Endometrial microvascular endothelial cells (primary cell): ENCODE data around the gene CDCA8. TPM values are rescaled to one million over a fixed set of nuclear protein-coding genes. Genes with fewer than 3 reads are reported as not detected.
"Not testable (repeated sequence)": the region's sequence is repeated elsewhere in the genome, so short reads cannot be mapped to it uniquely, and the experiment has no call there.

ENCODE experiments used
- in situ Hi-C: cut with HindIII; loops from 2 replicates; pipeline ENCODE4 v1.10.0; 2017; ENCODE audit warnings: low sequenced_read_pairs, low pct_unique_long_range_greater_than_20kb; ENCODE audit errors: inconsistent ontology term
- total RNA-seq: library from RNA; depleted of rRNA; stranded (reverse); fragments of >200 nt; gene quantifications from one replicate; pipeline ENCODE4 v1.2.3, GENCODE V29; 2015; ENCODE audit errors: inconsistent ontology term

Gene CDCA8
- total RNA-seq, 1 donor from 2014 or later, result 47.8 TPM

- in situ Hi-C loops, result no loop called here
Observed at GRCh38 chr1:37726751-37727585, 34.7 kb downstream of the CDCA8 start.

DNA sequence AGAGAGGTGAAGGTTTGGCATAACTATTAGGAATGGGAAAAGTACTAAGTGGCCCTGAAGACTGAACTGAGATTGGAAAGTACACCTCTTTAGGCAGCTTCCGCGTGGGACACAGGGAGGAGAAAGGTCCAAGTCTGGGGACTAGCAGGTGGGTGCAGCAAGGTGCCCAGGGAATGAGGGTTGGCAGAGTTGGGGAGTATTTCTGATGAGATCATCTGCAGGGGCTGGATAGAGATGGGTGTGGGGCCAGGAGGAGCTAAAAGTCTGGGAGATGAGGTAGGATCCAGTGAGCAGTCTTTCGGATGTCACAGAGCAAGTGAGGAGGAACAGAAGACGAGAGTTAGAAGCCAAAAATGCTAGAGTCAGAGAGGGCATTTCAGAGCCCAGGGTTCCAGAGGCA, 36.1 kb downstream of the CDCA8 start:
- in situ Hi-C loops, result no loop called here

- in situ Hi-C loops, result no loop called here
Observed at GRCh38 chr1:37730376-37730775, 38.1 kb downstream of the CDCA8 start.

- in situ Hi-C loops, result no loop called here
Observed at GRCh38 chr1:37731312-37732019, 39.1 kb downstream of the CDCA8 start.

- in situ Hi-C loops, result no loop called here
Observed at GRCh38 chr1:37732111-37732780, 39.9 kb downstream of the CDCA8 start.

GRCh38 chr1:37734629-37735591, 42.6 kb downstream of the CDCA8 start:
- in situ Hi-C loops, result no loop called here

DNA sequence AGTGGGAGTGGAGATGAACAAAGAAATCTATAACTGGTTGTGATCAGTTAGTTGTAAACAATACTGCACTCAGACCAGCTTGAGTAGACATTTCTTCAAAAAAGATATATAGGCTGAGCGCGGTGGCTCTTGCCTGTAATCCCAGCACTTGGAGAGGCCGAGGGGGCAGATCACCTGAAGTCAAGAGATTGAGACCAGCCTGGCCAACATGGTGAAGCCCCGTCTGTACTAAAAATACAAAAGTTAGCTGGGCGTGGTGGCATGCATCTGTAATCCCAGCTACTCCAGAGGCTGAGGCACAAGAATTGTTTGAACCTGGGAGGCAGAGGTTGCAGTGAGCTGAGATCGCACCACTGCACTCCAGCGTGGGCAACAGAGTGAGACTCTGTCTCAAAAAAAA, 45.7 kb downstream of the CDCA8 start:
- in situ Hi-C loops, result not testable (repeated sequence)

DNA sequence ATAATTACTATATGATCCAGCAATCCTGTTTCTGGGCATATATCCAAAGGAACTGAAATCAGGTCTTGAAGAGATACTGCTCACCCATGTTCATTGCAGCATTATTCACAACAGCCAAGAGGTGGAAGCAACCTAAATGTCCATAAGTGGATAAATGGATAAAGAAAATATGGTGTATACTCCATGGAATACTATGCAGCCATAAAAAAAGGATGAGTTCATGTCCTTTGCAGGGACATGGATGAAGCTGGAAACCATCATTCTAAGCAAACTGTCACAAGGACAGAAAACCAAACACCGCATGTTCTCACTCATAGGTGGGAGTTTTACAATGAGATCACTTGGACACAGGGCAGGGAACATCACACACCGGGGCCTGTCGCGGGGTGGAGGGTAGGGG, 46.3 kb downstream of the CDCA8 start:
- in situ Hi-C loops, result not testable (repeated sequence)

DNA sequence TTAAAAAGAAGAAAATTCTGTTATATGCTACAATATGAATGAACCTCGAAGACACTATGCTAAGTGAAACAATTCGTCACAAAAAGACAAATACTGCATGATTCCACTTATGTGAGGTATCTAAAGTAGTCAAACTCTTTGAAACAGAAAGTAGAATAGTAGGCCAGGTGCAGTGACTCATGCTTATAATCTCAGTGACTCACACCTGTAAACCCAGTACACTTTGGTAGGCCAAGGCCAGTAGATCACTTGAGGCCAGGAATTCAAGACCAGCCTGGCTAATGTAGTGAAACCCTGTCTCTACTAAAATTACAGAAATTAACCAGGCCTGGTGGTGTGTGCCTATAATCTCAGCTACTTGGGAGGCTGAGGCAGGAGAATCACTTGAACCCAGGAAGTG, 46.9 kb downstream of the CDCA8 start:
- in situ Hi-C loops, result no loop called here

DNA sequence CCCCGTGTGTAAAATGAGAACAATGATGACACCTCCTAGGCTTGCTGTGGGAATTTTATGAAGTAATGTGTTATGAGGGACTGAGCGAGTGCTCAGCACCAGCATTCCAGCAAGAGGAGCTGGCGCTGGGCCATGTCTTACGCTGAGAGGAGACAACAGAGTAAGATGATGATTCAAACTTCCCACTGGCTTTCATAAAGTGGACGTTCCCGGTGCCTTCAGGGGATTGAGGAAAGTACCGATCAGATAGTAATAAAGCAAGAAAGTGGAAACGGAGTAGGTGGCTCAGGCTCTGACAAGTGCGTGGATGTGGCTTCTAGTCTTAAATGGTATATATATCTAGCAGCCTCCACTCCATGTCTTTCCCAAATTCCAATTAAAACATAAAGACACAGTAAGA, 48.8 kb downstream of the CDCA8 start:
- in situ Hi-C loops, result no loop called here

GRCh38 chr1:37741662-37742061, 49.3 kb downstream of the CDCA8 start:
- in situ Hi-C loops, result no loop called here

DNA sequence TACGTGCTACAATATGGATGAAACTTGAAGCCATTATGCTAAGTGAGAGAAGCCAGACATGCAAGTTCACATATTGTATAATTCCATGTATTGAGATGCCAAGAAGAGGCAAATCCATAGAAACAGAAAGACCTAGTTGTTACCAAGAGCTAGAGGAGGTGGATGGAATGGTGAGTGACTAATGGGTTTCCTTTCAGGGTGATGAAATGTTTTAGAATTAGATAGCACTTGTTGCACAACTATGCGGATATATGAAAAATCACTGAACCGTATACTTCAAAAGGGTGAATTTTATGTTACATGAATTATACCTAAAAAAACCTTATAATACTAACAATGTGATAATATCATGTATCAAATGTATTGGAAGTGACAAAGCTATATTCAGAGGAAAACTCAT, 54.5 kb downstream of the CDCA8 start:
- in situ Hi-C loops, result no loop called here

GRCh38 chr1:37748565-37748964, 56.2 kb downstream of the CDCA8 start:
- in situ Hi-C loops, result no loop called here

DNA sequence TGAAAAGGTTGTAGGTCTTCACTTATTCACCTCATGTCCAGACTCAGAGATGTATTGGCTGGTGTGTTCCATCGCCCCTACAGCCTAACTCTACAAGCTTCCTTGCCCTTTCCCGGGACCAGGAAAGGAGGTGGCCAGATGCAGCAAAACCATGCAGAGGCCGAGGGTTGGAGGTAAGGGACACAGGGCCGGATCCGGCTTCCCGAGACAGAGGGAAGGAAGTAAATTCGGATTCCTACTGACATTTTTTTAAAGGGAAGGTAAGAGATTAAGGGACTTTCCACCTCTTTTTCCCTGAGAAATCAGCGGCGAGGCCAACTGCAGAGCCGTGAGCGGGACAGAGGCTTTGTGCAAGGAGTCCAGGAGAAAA, 59.9 kb downstream of the CDCA8 start:
- in situ Hi-C loops, result no loop called here

DNA sequence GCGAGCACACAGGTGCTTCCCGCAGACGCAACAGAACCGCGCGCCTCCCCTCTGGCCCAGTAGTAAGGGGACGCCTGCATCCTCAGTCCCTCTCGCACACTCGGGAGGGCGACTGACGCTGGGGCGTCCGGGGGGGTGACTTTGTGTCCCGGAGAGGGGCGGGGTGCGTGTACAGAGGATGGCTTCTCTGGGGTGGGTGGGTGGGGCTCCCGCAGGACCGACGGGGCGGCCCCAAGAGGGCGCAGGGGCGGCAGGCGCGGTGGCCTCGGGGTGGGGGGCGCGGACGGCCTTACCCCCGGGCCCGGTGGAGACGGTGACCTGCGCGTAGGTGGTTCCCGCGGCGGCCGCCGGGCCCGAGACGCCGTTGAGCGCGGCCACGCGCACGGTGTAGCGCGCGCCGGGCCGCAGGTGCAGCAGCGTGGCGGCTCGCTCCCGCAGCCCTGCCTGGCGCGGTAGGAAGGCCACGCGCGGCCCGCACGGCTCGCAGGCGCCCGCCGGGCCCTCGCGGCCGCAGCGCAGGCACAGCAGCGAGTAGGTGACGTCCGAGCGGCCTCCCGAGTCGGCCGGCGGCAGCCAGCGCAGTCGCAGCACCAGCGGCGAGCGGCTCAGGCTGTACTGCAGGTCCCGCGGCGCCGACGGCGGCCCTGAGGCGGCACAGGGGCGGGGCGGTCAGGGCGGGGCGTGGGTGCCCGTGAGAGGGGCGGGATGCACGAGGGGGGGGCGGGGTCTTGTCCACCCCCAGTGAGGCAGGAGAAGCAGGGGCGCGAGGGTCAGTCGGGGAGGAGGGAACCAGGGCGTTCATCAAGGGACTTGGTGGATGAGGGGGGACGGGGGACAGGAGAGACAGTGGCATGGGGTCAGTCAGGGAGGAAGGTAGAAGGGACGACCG, 60.5 kb downstream of the CDCA8 start:
- in situ Hi-C loops, result no loop called here

- in situ Hi-C loops, result no loop called here
Observed at GRCh38 chr1:37753473-37754321, 61.4 kb downstream of the CDCA8 start.

- in situ Hi-C loops, result no loop called here
Observed at GRCh38 chr1:37755290-37755689, 63.0 kb downstream of the CDCA8 start.
